ENCODE results near the gene PTRH1. TPM values are rescaled to one million over a fixed set of nuclear protein-coding genes. Genes with fewer than 3 reads are reported as not detected.

Gene PTRH1
- total RNA-seq, 4 donors from 2014 or later = 7.4 to 58.4 (median 41.6) TPM

DNA sequence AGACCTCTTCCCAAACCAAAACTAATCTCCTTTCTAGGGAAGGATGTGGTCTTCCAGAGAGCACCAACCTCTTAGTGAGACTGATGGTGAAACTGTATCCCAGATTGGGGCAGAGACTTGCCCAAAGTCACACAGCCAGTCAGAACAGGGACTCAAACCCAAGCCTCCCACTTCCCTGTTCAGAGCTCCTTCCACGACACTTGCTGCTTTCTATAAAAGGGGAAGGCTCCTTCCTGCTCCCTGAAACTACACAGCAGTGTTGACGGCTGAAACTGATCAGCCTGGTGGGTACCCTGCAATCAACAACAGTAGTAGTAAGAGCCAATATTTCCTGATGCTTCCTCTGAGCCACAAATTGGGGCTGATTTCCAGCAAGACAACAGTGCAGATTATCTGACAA, 18.2 kb upstream of the PTRH1 start:
- H3K27ac ChIP-seq = no peak overlapping the region
- no peak for TF ChIP-seq POLR2A (IDR thresholded peaks at IDR 0.05)
- no peak for TF ChIP-seq EP300 (IDR thresholded peaks at IDR 0.05)
- no peak for TF ChIP-seq POLR2AphosphoS5 (IDR thresholded peaks at IDR 0.05)
- TF ChIP-seq, protein P1, sequence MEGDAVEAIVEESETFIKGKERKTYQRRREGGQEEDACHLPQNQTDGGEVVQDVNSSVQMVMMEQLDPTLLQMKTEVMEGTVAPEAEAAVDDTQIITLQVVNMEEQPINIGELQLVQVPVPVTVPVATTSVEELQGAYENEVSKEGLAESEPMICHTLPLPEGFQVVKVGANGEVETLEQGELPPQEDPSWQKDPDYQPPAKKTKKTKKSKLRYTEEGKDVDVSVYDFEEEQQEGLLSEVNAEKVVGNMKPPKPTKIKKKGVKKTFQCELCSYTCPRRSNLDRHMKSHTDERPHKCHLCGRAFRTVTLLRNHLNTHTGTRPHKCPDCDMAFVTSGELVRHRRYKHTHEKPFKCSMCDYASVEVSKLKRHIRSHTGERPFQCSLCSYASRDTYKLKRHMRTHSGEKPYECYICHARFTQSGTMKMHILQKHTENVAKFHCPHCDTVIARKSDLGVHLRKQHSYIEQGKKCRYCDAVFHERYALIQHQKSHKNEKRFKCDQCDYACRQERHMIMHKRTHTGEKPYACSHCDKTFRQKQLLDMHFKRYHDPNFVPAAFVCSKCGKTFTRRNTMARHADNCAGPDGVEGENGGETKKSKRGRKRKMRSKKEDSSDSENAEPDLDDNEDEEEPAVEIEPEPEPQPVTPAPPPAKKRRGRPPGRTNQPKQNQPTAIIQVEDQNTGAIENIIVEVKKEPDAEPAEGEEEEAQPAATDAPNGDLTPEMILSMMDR (IDR thresholded peaks at IDR 0.05) = no peak
- peaks cover 18% of the 10 kb centered on the region for H3K4me1 ChIP-seq
- no peak for DNase-seq (ENCODE audit: low spot score in 2 of 2)
- H3K27me3 ChIP-seq = no peaks in the 10 kb centered on the region
- WGBS = 87% methylated on average over 2 of the region's 2 CpGs
- no peak overlapping the region for H3K4me3 ChIP-seq
- H3K9me3 ChIP-seq = no peaks in the 10 kb centered on the region
- peaks cover 31% of the 10 kb centered on the region for H3K36me3 ChIP-seq

DNA sequence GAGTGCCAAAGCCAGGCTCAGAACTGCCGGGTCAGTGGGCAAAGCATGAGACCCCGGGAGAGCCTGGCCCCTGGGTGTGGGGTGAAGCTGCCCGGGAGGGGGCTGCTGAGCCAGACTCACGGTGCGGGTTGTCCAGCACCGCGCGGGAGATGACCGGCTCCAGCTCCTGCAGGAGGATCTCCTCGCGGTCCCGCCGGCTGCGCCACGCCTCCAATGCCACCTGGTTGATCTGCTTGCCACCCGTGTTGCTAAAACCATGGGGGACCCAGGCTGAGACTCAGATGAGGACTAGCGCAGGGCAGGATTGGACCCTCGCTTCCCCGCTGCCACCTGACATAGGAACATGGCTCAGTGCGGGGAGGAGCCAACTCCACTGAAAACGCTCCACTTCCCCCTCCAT, 17.0 kb upstream of the PTRH1 start:
- 81% methylated on average over 6 of the region's 21 CpGs for WGBS
- DNase-seq (ENCODE audit: low spot score in 2 of 2) = no peak
- TF ChIP-seq POLR2AphosphoS5 (IDR thresholded peaks at IDR 0.05) (no peak), EP300 (IDR thresholded peaks at IDR 0.05) (no peak), POLR2A (IDR thresholded peaks at IDR 0.05) (no peak)
- TF ChIP-seq, protein P1 (IDR thresholded peaks at IDR 0.05) = no peak
- H3K9me3 ChIP-seq = no peaks in the 10 kb centered on the region
- H3K4me1 ChIP-seq = peaks cover 18% of the 10 kb centered on the region
- H3K4me3 ChIP-seq = no peak overlapping the region
- H3K36me3 ChIP-seq = peaks cover 30% of the 10 kb centered on the region
- no peak overlapping the region for H3K27ac ChIP-seq
- H3K27me3 ChIP-seq = no peaks in the 10 kb centered on the region

DNA sequence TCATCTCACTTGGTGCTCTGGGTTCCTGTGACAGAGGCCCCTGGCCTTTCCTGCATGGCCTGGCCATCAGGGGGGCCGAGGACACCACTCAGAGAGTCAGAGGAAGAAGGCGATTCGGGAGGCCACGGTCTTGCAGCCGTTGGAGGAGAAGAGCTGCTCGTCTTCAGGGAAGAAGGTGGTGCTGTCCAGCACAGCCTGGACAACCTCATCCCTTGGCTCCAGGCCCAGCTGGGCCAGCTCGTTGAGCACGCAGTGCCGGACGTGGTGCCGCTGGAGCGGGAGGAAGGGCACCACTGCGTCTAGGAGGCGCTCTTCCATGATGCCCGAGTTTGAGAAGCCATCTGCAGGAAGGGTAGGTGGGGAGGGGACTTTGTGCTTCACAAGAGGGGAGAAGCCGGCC, 16.5 kb upstream of the PTRH1 start:
- H3K4me1 ChIP-seq = peaks cover 18% of the 10 kb centered on the region
- 80% methylated on average over 16 of the region's 16 CpGs for WGBS
- no peaks in the 10 kb centered on the region for H3K27me3 ChIP-seq
- peaks cover 30% of the 10 kb centered on the region for H3K36me3 ChIP-seq
- no peak overlapping the region for H3K27ac ChIP-seq
- no peak overlapping the region for H3K4me3 ChIP-seq
- TF ChIP-seq, protein P1 (IDR thresholded peaks at IDR 0.05) = no peak
- TF ChIP-seq POLR2AphosphoS5 (IDR thresholded peaks at IDR 0.05) (no peak), POLR2A (IDR thresholded peaks at IDR 0.05) (no peak), EP300 (IDR thresholded peaks at IDR 0.05) (no peak)
- DNase-seq (ENCODE audit: low spot score in 2 of 2) = no peak
- no peaks in the 10 kb centered on the region for H3K9me3 ChIP-seq

DNA sequence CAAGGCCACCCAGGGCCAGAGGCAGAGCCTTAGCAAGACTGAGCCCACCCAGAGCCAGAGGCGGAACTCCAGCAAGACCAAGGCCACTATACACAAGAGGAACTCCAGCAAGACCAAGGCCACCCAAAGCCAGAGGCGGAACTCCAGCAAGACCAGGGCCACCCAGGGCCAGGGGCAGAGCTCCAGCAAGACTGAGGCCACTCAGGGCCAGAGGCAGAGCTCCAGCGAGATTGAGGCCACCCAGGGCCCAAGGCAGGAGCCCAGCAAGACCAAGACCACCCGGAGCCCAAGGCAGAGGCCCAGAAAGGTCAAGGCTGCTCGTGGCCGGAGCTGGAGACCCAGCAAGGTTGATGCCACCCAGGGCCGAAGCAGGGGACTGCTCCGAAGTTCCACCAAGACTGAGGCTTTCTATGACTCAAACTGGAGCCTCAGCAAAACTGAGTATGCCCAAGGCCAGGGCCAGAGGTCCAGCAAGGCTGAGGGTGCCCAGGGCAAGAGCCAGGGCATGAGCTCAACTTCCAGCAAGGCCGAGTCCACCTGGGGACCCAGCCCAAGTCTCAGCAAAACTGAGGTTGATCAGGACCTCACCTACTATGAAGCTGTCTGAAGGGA, 15.4 kb upstream of the PTRH1 start:
- peaks cover 30% of the 10 kb centered on the region for H3K36me3 ChIP-seq
- TF ChIP-seq POLR2A (IDR thresholded peaks at IDR 0.05) = no peak
- no peak for TF ChIP-seq POLR2AphosphoS5 (IDR thresholded peaks at IDR 0.05)
- TF ChIP-seq, protein P1 (IDR thresholded peaks at IDR 0.05) = no peak
- no peak for TF ChIP-seq EP300 (IDR thresholded peaks at IDR 0.05)
- no peak for DNase-seq (ENCODE audit: low spot score in 2 of 2)
- WGBS = 93% methylated on average over 3 of the region's 9 CpGs
- H3K27me3 ChIP-seq = no peaks in the 10 kb centered on the region
- H3K27ac ChIP-seq = no peak overlapping the region
- peaks cover 17% of the 10 kb centered on the region for H3K4me1 ChIP-seq
- H3K9me3 ChIP-seq = no peaks in the 10 kb centered on the region
- no peak overlapping the region for H3K4me3 ChIP-seq

DNA sequence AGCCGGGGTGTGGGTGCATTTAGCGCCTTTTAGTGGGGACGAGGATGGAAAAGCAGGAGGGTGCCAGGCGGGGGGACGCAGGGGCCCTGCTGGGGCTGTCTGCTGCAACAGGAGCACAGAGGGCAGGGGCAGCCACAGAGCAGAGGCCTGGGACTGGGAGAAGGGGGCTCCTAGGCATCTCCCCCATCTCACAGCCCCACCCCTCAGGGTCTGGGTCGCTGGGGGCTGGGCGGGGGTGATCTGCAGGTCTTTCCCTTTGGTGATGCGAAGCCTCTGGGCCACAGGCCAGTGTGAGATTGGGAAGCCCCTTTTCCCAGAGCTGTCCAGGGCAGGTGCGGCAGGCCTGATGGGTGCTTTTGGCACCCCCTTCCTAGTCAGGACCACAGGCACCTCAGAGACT, 14.8 kb upstream of the PTRH1 start:
- 92% methylated on average over 4 of the region's 9 CpGs for WGBS

More for the DNA sequence above, 14.8 kb upstream of the PTRH1 start:
- Histone ChIP-seq H3K4me1 (peaks cover 12% of the 10 kb centered on the region), H3K4me3 (no peak overlapping the region), H3K27ac (no peak overlapping the region), H3K36me3 (peaks cover 30% of the 10 kb centered on the region), H3K27me3 (no peaks in the 10 kb centered on the region), H3K9me3 (no peaks in the 10 kb centered on the region)
- no peak for DNase-seq (ENCODE audit: low spot score in 2 of 2)
- TF ChIP-seq POLR2AphosphoS5 (IDR thresholded peaks at IDR 0.05) (no peak), EP300 (IDR thresholded peaks at IDR 0.05) (no peak), POLR2A (IDR thresholded peaks at IDR 0.05) (no peak)
- TF ChIP-seq, protein P1 (IDR thresholded peaks at IDR 0.05) = no peak

All from suprapubic skin (tissue), 4 donors.